Measurements from ENCODE around the gene YY1.
"Not testable (repeated sequence)": the region's sequence is repeated elsewhere in the genome, so short reads cannot be mapped to it uniquely, and the experiment has no call there.

YY1 gene

DNA sequence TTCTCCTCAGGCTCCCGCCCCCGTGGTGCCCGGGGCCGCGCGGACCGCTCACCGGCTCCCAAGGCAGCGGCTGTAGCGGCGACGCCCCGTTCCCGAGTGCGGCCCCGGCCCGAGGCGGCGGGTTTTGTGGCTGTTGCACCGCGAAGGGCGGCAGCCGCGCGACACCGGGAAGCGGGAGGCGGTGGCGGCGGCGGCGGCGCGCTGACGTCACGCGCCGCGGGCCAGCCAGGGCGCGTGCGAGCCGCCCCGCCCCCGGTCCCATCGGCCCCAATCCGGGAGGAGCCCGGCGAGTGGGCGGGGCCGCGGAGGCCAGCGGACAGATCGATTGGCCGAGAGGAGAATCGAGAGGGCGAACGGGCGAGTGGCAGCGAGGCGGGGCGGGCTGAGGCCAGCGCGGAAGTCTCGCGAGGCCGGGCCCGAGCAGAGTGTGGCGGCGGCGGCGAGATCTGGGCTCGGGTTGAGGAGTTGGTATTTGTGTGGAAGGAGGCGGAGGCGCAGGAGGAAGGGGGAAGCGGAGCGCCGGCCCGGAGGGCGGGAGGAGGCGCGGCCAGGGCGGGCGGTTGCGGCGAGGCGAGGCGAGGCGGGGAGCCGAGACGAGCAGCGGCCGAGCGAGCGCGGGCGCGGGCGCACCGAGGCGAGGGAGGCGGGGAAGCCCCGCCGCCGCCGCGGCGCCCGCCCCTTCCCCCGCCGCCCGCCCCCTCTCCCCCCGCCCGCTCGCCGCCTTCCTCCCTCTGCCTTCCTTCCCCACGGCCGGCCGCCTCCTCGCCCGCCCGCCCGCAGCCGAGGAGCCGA, at the start of gene YY1:
Gene YY1, plus strand, starts transcription at position 726 of the 792 bp plus-strand sequence. CDS start 101 bp downstream, outside the sequence.
- DNase-seq = peak; percentile 99

DNA sequence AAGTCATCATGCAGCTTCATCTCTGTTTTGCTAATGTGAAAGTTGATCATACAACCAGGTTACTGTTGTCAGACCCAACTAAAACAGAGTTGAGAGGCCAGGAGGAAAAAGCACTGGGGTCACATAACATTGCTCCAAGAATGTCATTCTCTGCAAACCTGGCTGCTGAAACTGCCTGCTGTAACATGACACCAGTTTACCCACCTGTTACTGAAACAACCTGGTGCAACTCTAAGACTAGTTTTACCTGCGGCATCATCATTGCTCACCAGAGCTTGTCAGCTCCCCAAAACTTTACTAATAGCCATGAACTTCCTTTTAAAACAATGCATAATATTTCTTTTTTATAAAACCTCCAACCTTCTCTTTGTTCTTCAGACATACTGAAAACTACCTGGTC, 48.8 kb upstream of the YY1 start:
- DNase-seq = no peak

DNA sequence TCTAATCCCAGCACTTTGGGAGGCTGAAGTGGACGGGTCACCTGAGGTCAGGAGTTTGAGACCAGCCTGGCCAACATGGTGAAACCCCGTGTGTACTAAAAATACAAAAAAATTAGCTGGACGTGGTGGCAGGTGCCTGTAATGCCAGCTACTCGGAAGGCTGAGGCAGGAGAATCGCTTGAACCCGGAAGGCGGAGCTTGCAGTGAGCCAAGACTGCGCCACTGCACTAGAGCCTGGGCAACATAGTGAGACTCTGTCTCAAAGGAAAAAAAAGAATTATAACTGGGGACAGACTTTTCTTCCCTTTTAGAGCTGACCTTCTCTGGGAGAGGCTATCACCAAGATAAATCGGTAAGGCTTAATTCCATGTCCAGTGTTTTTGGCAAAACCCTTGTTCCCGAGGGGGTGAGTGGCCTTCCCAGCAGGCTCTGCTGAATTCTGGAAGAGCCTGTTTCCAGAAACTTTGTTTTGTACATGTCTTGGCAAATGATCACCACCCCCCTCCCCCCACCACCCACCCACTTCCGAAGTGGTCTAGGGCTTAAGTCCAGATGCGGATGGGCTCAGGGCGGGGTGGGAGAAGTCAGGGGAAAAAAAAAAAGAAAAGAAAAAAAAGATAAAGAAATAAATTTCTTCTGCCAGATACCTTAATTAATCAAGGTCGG, 47.2 kb upstream of the YY1 start:
- no peak for DNase-seq

DNA sequence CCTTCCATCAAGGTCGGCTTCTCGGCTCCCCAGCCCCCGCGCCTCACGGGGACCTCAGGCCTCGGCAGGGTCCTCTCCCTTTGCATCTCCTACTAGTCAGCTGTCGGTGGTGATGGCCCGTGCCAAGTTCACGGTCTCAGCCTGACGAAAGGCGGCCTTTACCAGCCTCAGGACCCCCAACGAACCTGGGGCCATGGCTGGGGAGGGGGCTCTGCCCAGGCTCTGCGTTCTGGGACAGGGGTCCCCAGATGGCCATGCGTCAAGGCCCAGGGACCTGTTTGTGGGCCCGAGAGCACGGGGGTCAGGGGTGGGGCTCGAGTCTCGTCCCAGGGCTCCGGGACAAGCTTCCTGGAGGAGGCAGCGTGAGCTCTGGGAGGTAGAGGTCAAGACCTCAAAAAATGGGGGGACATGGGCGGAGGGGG, 46.7 kb upstream of the YY1 start:
- no peak for DNase-seq

DNA sequence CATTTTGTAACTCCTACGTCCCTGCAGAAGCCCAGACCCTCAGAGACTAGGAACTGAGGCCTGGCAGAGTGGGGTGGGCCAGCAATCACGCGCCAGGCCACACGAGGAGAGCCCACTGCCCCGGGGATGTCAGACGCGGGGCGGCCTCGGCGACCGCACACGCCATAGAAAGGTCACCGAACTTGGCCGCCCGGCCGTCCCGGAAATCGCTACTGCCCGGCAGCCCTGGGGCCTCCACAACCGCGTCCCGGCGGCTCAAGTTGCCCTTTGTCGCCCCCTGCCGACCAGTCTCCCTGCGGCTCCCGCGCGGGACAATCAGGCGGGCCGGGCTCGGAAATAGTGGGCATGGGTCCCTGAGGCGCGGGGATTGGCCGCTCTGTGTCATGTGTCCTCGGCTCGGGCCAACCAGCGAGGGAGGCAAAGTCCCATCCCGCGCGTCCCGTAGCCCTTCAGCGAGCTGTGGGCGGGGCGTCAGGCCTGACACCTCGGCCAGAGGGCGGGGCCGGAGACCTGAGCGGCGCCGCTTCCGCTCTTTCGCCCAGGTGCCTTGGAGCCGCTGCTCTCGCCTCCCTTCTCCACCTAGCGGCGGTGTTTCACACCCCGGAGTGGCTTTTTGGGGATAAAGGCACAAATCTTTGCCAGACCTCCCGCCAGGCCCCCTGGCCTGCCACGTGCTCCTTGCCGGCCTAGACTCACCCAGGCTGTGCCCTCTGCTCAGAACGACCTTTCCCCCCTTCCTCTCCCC, 46.1 kb upstream of the YY1 start:
- DNase-seq = peak; percentile 100

DNA sequence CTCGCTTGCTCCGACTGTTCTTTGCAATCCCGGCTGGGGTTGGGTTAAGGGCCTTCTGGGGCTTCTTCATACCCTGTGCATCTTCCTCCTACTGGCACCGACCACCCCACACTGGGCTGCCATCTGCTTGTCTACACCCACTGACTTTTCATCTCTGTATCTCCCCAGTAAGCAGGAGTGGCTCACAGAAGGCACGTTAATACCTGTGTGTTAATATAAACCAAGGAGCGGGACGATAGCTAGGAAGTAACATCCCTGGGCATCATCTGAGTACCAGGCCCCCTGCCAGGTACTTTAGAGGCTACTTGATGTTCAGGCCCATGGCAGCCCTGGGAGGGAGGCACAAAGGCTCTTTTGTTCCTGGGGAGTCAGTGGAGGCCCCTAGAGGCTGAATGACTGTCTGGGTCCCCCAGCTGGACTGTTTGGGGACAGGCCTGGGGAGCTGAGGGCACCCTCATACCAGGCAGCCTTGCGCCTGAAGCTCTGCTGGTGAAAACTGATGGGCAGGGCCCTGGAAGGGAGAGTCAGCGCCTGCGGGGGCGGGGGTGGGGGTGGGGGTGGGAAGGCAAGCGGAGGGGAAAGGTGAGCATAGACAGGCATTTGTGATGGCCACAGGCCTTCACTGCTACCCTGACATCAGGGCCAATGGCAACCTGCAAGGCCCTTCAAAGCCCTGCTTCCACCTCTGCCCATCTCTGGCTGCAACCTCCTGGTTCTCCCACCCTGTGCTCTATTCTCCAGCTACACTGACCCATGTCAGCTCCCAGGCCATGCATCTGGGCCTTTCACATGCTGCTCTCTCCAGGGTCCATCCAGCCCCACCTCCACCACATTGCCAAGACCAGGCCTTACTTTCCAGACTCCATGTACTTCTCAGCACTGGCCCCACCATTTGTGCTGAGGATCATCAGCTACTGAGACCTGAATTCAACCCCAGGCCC, 45.3 kb upstream of the YY1 start:
- peak; percentile 17 for DNase-seq

DNA sequence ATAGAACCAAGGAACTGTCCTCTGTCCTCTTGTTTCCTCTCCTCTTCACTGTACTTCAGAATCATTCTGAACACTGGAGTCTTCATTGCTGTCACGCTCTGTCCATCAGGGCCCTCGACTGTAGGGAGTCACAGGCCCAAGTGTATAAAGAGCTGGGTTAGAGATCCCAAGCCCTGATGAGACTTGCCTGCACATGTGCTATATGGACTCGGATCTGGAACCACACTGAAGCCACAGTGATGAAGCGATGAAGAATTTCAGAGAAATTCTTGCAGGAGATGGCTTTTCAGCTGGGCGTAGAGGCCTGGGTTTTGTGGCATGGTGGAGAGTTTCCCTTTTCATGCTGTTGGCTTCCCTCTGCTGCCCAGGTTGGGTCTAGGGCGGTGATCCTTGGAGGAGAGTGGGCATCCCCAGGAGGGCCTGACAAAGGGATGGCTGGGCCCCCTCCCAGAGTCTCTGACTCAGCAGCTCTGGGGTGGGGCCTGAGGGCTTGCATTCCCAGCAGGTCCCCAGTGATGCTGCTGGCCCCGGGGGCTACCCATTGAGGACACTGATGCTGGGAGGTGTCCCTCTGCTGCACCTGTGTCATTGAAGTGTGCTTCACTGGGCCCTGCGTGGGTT, 39.6 kb upstream of the YY1 start:
- no peak for DNase-seq

DNA sequence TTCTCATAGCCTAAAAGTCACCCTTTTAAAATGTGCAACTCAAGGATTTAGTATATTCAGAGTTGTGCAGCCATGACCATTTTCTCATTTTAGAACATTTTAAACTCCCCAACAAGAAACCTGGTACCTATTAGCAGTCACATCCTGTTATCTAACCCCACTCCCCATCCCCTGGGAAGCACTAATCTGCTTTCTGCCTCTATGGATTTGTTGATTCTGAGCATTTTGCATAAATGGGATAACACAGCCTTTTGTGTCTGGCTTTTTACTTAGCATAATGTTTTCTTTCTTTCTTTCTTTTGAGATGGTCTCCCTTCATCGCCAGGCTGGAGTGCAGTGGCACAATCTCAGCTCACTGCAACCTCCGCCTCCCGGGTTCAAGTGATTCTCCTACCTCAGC, 38.6 kb upstream of the YY1 start:
- no peak for DNase-seq

DNA sequence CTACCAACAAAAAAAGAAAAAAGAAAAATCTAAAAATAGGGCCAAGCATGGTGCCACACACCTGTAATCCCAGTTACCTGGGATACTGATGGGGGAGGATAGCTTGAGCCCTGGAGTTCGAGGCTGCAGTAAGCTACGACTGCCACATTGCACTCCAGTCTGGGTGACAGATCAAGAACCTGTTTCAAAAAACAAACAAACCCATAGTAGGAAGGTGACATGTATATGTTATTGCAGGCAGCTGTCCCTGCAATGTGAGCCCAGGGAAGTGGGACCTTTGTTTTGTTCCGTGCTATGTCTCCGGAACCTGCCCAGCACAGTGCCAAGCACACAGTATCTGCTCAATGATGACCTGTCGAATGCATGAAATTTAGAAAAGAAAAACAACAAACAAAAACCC, 37.2 kb upstream of the YY1 start:
- no peak for DNase-seq

DNA sequence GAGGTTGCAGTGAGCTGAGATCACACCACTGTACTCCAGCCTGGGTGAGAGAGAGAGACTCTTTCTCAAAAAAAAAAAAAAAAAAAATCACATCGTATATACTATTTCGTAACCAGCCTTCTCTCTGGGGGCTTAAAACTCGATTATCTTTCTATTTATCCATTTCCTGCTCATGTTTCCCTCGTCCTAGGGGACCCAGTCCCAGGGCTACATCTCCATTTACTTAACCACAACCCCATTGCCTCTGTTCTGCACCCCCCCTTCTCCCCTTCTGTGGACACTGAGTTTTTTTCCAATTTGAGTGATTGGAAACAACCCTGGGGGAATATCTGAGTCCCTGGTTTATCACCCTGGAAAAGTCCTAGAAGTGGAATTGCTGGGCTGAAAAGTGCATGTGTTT, 36.2 kb upstream of the YY1 start:
- DNase-seq = no peak

DNA sequence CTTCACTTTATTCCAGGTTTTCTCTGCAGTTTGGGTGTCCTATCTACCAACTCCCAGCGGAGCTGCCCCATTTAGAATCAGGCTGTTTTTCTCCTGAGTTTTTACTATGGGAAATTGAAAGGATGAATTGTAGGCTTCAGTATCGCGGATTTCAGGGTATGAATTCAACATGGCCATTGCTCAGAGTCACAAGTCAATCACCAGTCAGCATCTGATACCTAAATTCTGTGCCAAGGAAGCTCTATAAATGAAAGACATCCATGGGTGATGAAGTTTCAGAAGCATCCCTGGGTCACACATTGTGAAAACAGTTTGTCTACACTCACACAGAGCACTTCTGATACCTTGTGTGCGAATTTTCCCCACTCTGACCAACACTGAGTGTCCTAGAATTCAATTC, 35.8 kb upstream of the YY1 start:
- no peak for DNase-seq

DNA sequence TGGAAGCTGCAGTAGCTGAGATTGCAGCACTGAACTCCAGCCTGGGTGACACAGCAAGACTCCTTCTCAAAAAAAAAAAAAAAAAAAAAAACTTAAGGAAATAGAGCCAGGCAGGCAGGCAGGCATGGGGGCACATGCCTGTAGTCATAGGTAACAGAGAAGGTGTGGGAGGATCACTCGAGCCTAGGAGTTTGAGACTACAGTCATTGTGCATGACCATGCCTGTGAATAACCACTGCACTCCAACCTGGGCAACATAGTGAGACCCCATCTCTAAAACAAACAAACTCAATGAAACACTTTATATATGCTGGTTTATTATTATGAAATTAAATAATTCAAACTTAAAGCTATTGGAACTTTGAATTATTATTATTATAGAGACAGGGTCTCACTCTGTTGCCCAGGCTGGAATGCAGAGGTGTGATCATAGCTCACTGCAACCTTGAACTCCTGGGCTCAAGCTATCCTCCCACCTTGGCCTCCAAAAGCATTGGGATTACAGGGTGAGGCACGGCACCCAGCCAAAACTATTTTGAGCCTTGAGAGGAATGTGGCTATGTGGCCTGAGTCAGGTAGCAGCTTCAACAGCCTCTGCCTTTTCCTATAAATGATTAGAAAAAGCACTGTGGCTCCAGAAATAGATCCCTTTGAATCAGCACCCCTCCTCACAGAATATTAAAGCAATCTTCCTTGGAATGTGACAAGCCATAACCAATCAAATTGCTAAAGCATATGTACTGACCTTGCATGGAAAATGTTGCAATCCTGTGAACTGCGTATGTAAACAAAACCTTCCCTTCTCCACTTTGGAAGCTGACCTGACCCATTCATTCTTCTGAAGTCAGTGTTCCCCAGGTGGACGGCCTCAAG, 34.7 kb upstream of the YY1 start:
- no peak for DNase-seq

DNA sequence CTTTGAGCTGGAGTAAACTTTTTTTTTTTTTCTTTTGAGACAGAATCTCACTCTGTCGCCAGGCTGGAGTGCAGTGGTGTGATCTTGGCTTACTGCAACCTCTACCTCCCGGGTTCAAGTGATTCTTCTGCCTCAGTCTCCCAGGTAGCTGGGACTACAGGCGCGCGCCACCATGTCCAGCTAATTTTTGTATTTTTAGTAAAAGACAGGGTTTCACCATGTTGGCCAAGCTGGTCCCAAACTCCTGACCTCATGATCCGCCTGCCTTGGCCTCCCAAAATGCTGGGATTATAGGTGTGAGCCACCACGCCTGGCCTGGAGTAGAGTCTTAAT, 34.1 kb upstream of the YY1 start:
- not testable (repeated sequence) for DNase-seq

DNA sequence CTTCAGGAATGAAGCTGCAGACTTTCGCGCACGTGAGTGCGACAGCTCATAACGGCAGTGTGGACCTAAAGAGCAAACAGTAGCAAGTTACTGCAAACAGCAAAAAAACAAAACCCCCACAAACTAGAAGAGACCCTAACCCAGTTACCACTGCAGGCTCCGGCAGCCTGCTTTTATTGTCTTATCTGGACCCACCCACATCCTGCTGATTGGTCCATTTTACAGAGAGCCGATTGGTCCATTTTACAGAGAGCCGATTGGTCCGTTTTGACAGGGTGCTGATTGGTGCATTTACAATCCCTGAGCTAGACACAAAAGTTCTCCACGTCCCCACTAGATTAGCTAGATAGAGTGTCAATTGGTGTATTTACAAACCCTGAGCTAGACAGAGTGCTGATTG, 31.4 kb upstream of the YY1 start:
- DNase-seq = not testable (repeated sequence)

DNA sequence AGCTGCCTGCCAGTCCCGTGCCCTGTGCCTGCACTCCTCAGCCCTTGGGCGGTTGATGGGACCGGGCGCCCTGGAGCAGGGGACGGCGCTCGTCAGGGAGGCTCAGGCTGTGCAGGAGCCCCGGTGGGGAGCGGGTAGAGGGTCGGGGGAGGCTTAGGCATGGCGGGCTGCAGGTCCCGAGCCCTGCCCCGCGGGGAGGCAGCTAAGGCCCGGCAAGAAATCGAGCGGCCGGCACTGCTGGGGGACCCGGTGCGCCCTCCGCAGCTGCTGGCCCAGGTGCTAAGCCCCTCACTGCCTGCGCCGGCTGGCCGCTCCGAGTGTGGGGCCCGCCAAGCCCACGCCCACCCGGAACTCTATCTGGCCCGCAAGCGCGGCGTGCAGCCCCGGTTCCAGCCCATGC, 30.8 kb upstream of the YY1 start:
- DNase-seq = not testable (repeated sequence)

DNA sequence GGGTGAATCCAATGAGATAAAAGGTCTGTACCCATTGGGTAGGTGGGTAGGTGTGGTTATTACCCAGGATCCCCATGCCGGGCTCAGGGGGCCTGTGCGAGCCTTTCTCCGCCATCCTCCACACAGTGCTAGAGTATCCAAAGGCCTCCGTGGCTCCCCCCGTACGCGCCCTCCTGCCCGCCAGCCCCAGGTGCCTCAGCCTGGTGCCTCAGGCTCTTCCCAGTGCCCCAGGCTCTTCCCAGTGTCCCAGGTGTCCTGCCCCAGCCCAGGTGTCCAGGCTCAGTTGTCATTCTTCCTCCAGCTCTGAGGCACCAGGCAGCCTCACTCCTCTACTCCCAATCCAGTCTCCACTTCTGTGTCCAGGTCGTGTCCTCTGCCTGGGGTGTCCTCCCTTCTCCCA, 27.6 kb upstream of the YY1 start:
- DNase-seq = no peak

DNA sequence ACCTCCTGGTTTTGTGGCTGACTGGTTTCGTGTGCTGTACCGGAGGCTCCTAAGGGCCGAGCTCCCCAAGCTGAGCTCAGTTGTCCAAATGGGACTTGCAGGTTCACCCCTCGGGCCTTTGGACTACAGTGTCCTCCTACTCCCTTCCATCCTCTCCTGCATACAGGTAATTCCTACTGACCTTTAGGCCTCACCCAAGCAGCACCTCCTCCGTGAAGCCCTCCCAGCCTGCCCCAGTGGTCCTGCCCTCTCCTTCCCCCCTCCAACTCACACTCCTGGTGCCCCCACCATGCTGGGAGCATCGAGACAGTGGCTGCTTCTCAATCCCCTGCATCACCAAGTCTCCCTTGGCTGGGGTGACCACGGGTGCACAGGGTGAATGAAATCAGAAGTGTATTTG, 27.1 kb upstream of the YY1 start:
- no peak for DNase-seq

DNA sequence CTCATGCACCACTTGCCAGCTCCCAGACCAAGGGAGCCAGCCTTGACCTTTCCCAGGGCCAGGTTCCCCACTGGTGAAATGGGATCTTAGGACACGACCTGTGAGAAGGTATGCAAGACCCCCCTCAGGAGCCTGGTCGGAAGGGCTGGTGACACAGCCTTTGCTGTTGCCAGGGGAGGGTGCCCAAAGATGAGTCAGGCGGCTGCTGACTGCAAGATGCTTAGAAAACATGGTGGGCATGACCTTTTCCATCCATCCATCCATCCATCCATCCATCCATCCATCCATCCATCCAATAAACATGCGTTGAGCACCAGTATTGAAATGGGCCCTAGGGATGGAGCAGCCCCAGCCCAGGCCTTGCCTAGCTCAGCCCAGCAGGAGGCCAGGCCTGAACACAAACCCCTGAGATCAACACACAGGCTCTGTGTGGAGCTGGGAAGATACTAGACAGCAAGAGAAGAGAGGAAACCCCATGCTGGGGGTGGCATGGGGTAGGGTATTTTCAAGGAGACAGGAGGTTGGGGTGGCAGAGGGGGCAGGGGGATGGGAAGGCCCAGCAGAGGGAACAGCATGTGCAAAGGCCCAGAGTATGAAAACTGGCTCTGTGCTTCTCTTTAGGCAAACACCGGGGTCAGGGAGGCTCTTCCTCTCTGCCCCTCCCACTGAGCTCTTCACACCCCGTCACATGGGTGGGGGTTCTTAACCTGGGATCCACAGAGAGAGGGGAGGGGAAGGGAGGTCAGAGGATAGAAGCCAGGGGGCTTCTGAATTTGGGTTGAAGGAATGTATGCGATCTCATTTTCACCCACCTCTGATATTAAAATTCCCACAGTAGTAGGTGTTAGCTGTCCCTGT, 26.2 kb upstream of the YY1 start:
- no peak for DNase-seq

DNA sequence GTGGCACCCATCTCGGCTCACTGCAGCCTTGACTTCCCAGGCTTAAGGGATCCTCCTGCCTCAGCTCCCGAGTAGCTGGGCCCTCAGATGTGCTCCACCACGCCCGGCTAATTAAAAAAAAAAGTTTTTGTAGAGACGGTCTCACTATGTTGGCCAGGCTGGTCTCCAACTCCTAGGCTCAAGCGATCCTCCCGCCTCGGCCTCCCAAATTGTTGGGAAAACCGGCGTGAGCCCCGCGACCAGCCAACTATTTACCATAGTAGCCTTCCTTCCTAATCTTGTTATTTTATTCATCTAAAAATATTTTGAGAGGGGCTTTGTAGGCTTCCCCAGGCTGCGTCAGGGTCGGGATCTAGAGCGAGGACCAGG, 25.4 kb upstream of the YY1 start:
- DNase-seq = no peak
